ENCODE data around the gene PHF21B. TPM values are rescaled to one million over a fixed set of nuclear protein-coding genes. Genes with fewer than 3 reads are reported as not detected.

Gene PHF21B
- total RNA-seq, 1 donor from 2014 or later, result 1.6 TPM

DNA sequence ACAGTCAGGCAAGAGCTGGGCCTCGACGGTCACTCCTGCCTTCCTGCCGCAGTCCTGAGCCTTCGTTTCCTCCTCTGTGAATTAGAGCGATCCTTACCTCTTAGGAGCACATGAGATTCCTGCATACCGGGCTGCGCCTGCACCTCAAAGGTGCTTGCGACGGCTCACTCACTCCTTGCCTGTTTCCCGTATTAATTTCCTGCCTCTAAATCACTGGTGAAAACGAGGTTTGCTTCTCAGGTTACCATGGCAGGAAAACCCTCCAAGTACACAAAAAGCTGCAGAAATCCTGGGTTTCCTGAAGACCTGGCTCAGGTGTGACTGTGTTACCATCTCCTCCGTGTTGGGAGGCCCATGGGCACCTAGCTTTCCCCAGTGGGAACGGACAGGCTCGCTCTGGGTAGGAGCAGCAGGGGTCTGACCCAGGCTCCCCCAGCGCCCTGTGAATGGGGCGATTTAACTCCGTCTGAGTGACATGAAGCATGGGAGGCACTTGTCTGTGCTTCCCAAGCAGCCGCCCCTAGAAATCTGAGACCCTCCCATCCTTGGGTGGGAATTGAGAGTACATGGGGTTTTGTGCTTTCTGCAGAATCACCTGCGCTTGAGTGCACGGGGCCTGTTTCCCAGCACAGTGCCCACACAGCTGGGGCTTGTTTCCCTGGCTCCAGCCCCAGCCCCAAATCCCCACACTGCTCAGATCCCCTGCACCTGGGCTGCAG, 64.8 kb downstream of the PHF21B start:
- intact Hi-C loops (cut with DNase I), result no loop called here

DNA sequence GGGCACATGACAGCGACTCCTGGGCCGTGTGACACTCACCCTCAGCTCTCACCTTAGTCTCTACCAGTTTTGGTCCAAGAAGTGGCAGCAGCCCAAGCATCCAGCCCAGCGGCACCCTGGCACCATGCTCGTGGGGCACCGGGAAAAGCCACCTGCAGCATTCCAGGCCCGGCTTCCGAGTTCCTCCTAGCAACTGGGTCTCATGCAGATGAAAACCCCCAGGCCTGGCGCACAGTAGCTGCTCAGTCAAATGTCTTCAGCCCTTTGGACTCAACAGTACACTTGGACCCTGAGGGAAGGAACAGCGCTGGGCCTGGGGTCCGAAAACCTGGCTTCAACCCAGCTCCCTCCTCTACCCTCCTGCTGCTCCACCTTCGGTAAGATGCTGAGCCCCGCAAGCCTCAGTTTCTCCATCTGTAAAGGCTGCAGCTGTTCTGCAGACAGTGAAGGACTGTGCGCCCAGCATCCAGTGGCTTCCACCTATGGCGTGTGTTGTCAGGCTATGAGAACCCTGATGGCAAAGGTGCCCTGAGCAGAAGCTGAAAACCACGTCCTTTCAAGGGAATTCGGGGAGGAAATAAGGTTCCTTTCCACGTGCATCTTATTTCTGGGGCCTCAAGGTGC, 66.0 kb downstream of the PHF21B start:
- intact Hi-C loops (cut with DNase I), result no loop called here
- DNase-seq (ENCODE audit: low spot score) (no peak), ATAC-seq (no peak)

More for the DNA sequence above, 64.8 kb downstream of the PHF21B start:
- ATAC-seq (no peak), DNase-seq (ENCODE audit: low spot score) (no peak)

DNA sequence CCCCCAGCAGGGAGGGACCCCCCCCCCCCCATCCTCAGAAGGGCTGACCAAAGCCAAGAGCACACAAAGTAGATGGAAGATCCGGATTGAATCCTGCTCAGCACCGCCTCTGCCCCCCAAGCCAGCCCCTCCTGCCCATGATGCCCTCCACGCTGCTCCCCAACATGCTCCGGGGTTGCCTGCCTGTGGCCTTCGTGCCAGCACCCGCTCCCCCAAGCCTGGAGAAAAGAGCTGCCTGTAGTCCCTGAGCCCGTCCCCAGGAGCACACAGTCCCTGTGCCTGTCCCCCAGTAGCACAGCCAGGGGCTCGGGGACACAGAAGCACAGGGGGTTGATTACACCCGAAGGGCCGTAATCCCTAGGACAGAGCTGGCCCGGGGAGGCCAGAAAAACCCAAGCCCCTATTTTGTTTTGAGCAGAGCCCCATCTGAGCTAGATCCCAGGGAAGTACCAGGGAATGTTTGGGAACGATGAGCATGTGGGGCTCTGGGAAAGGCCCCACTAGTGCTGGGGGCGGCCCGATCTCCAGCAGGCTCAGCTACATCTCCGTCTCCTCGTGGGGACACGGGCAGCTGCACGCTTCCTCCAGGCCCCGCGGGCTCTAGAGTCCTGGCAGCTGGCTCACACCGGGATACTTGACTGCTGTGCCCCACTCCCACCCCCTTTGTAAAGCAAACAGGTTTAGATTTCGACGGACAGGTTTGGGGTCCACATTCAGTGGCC, 66.7 kb downstream of the PHF21B start:
- no peak for DNase-seq (ENCODE audit: low spot score)
- ATAC-seq, result no peak
- intact Hi-C loops (cut with DNase I), result no loop called here

DNA sequence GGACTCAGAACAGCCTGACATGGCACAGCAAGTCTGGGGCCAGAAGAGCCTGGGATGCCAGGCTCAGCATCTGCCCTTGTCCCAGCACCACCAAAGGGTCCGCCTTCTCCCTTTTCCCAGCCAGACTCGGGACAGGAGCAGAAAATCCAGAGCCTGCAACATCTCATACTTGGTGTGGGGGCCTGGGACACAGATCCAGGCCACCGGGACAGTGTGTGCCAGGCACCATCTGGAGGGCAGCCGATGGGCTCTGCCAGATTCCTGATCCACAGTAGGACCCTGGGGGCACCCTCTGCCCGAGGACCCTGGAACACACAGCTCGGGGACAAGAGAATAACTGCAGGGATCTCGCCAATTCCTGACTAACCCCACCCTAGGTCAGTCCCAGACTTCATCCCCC, 67.7 kb downstream of the PHF21B start:
- DNase-seq (ENCODE audit: low spot score), result no peak
- no peak for ATAC-seq
- intact Hi-C loops (cut with DNase I), result no loop called here

- DNase-seq (ENCODE audit: low spot score) (no peak), ATAC-seq (no peak)
- intact Hi-C loops (cut with DNase I), result no loop called here
Measured at GRCh38 chr22:44941207-44941606, 68.6 kb downstream of the PHF21B start.

- intact Hi-C loops (cut with DNase I), result no loop called here
- ATAC-seq, result no peak
- DNase-seq (ENCODE audit: low spot score), result no peak
Measured at GRCh38 chr22:44940130-44940529, 69.7 kb downstream of the PHF21B start.

DNA sequence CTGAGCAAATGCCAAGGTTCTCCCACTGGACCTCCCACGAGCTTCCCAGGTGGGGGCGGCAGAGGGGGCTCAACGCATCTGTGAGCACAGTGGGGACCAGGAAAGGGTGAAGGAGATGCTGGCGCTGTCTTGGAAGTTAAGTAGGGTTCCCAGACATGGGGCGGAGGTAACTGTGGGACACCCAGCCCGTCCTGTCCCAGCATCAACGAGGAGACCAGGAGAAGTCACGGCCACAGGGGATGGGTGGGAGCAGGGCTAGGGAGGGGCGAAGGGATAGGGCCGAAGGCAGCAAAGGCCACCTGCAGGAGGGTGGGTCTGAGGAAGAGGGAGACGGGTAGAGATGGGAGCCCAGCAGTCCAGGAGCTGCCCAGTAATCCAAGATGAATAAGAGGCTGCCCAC, 70.4 kb downstream of the PHF21B start:
- ATAC-seq (no peak), DNase-seq (ENCODE audit: low spot score) (no peak)
- intact Hi-C loops (cut with DNase I), result no loop called here

DNA sequence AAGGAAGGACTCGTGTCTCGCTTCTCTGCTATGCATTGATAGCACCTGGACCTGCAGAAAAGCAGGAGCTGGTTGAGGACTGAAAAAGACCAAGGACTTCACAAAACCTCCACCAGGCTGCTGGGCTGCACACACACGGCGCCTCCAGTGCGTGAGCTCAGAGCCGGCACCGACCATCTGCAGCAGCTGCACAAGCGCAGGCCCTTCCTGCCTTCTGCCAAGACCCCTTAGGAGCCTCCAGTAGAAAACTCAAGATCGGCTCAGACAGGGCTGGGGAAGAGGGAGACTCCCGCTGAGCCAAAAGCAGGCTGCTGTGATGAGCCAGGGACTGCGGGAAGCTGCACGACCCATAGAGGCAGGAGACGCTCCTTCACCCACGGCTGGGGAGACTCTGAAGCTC, 70.9 kb downstream of the PHF21B start:
- ATAC-seq, result no peak
- no peak for DNase-seq (ENCODE audit: low spot score)
- intact Hi-C loops (cut with DNase I), result no loop called here

GRCh38 chr22:44937216-44937615, 72.6 kb downstream of the PHF21B start:
- DNase-seq (ENCODE audit: low spot score) (no peak), ATAC-seq (no peak)
- intact Hi-C loops (cut with DNase I), result no loop called here

DNA sequence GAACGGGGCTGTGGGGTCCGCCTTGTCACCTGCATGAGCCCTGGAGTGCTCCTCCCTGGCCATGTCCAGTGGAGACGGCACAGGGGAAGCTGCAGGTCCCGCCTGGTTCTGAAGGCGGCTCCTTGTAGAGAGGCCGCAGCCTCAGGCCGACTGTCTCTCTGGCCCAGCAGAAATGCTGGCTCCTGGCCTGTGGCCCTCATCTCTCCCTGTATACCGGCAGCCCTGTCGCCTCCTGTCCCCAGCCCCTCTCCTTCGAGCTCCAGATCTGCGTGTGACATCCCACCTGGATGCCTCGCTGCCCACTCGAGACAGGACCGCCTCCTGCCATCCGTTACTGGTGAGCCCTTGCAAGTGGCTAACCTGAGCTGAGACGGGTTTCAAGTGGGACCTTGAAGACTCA, 73.6 kb downstream of the PHF21B start:
- DNase-seq (ENCODE audit: low spot score) (no peak), ATAC-seq (no peak)
- intact Hi-C loops (cut with DNase I), result no loop called here

- intact Hi-C loops (cut with DNase I), result no loop called here
- DNase-seq (ENCODE audit: low spot score) (no peak), ATAC-seq (no peak)
Measured at GRCh38 chr22:44935724-44936123, 74.1 kb downstream of the PHF21B start.

GRCh38 chr22:44934454-44934735, 75.4 kb downstream of the PHF21B start:
- DNase-seq (ENCODE audit: low spot score) (no peak), ATAC-seq (no peak)
- intact Hi-C loops (cut with DNase I), result no loop called here

GRCh38 chr22:44933666-44934453, 75.9 kb downstream of the PHF21B start:
- intact Hi-C loops (cut with DNase I), result no loop called here

DNA sequence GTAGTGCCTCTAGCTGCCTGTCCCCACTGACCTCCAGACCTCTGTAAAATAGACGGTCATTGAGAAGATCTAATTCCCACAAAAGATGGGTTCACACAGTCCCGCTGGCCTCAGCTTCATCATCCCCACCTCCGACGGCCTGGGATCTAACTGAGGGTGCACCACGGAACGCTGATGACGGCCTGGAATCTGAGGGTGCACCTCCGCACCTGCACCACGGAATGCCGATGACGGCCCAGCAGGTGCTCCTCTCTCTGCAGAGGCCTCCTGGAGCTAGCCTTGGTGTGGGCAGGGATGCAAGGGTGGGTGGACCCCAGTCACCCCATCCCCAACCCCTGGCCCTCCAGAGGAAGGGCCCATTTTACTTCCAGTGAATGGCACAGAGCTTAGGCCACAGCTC, 77.3 kb downstream of the PHF21B start:
- DNase-seq (ENCODE audit: low spot score) (no peak), ATAC-seq (no peak)
- intact Hi-C loops (cut with DNase I), result no loop called here

More at GRCh38 chr22:44933666-44934453, 75.9 kb downstream of the PHF21B start:
- DNase-seq (ENCODE audit: low spot score), result no peak
- ATAC-seq, result no peak

GRCh38 chr22:44931766-44932165, 78.0 kb downstream of the PHF21B start:
- intact Hi-C loops (cut with DNase I), result no loop called here
- DNase-seq (ENCODE audit: low spot score) (no peak), ATAC-seq (no peak)

DNA sequence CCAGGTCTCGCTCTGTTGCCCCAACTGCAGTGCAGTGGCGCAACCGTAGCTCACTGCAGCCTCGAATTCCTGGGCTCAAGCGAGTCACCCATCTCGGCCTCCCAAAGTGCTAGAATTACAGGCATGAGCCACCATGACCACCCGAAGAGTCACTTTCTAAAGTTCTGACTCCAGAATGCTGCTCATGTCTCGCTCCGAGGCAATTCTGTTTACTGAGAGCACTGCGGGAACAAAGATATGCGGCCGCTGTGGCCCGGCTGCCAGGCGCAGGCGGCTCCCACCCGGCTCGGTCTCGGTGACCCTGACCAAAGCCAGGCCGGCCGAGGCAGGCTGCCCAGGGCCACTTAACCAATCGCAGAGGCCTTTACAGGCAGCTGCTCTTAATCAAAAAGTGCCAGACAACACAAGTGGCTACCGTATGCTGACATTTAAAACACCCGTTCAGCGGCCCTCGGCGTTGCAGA, 78.7 kb downstream of the PHF21B start:
- intact Hi-C loops (cut with DNase I), result no loop called here
- ATAC-seq (peak; percentile 66), DNase-seq (ENCODE audit: low spot score) (no peak)

- DNase-seq (ENCODE audit: low spot score) (no peak), ATAC-seq (no peak)
- intact Hi-C loops (cut with DNase I), result no loop called here
Measured at GRCh38 chr22:44930711-44931035, 79.1 kb downstream of the PHF21B start.

- ATAC-seq (no peak), DNase-seq (ENCODE audit: low spot score) (no peak)
- intact Hi-C loops (cut with DNase I), result no loop called here
Measured at GRCh38 chr22:44930016-44930710, 79.6 kb downstream of the PHF21B start.

DNA sequence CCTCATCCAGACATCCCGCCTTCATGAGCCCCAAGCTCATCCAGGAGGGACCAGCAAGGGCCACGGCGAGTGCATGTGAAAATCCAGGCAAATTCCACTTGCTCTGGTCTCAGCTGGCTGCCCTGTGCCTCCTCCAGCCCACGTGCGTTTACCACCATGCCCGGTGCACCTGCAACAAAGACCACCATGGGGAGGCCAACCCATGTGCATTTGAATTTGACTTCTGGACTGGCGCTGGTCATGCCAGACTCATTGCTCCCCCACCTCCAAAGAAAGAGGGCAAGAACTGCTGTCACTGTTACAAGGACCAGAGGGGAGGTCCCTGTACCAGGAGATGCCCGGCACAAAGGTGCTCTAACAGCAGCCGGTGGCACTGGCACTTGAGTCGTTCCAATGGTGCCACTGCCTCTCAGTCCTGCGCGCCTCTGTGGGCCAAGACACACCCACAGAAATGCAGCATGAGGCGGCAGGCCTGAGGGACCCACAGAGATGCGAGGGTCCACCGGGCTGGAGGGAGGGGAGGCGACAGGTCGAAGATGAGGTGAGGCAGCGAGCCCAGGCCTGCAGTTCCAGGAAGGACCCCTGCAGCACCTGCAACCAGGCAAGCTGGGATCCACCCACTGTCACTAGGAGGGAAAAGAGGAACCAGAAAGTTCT, 80.3 kb downstream of the PHF21B start:
- DNase-seq (ENCODE audit: low spot score) (no peak), ATAC-seq (no peak)
- intact Hi-C loops (cut with DNase I), result no loop called here

All from sciatic nerve (tissue), 2 donors.